HG02678 (cell line): ENCODE measurements around the gene MSANTD3.
"Not testable (repeated sequence)": the region's sequence is repeated elsewhere in the genome, so short reads cannot be mapped to it uniquely, and the experiment has no call there.

Source experiments
- ATAC-seq: cut with Tn5 transposase; IDR thresholded peaks from one replicate; pipeline ENCODE4 v1.9.1; 2021; ENCODE audit warnings: mild to moderate bottlenecking, moderate library complexity; ENCODE audit not compliant: unreplicated experiment

The MSANTD3 gene

DNA sequence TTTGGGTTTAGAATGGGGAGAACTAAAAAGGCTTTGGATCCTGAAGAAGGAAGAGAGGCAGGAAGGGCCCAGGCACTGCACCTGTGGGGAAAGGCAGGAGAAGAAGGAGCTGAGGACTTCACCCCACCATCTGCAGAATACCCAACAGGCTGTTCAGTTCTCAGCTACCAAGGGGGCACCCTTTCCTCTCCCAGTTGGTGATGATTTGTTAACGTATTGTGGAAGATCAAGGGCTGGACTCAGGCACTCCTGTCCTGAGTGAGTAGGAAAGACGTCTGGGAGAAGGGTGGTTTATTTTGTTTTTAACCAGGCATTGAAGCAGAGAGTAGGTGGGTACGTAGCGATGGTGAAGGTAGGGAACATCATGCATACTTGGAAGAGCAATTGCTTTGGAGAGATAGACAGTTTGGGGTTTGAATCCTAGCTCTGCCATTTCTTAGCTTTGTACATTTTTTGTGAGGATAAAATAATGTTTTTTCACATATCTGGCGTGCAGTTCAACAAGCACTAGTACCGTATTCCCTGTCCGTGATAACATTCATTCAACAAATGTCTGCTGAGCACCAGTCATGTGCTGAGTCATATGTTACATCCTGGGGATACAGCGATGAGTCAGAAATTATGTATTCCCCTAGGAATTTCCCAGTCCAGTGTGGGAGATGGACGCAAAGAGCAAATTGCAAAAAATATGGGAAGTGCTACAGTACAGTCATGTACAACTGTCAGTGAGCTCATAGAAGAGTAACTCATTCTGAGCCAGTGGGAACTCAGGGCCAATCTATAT lies 2.1 kb downstream of the MSANTD3 start:
- no peak for ATAC-seq

DNA sequence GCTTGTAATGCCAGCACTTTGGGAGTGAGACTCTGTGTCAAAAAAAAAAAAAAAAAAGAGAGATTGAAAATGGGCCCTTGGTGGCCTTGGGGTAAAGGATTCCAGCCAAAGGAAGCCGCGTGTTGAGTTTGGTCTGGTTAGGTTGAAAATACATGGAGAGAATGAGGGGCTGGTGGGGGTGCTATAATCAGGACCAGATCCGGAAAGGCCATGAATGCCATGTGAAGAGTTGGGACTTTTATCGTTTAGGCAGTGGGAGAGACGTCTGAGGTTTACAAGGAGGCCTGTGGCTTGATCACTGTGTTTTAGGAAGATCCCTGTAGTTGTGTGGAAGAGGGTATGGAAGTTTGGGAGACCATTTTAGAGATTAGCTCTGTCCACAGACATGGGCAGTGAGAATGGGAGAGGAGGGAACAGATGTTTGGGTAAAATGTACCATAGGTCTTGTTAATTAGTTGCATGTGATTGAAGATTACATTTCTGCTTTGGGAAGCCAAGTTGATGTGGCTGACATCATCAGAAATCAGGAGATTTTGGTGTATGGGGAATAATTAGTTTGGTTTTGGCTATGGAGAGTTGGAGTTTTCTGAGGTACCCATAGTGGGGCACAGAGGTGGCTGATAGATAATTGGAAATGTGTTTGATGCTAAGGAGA lies 3.5 kb downstream of the MSANTD3 start:
- ATAC-seq = no peak

DNA sequence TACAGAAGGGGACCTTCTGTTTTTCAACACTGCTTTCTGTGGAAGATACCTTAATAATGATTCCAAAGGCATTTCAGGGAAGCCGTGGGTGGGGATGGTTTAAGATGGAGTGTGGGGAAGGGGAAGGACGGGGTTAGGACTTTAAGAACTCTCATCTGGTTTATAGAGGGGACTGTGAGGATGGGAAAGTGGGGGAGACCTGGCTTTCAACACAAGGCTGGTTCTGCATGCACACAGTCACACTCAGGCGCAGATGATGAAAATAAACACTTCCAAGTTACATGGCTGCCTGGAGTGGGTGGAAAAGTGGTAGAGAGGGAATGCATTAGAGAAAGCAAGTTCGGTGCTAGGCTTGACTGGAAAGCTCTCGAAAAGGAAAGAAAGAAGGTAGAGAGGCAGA lies 4.9 kb downstream of the MSANTD3 start:
- no peak for ATAC-seq

DNA sequence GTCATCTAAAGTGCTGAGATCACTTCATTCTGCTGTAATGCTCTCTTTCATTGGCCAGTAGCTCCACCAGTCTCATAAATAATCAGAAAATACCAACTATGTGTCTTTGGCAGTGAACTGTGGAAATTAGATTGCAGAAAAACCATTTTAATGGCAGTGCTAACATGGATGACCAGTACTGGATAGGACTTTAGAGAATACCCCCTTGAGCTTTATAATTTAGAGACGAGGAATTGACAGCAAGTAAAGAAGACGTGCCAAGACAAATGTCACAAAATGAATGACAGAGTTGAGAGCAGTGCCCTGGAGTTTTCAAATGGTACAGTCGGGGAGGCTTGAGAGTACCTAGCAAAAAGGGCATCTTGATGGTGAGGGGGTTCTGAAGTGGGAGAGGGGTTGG lies 5.8 kb downstream of the MSANTD3 start:
- no peak for ATAC-seq

DNA sequence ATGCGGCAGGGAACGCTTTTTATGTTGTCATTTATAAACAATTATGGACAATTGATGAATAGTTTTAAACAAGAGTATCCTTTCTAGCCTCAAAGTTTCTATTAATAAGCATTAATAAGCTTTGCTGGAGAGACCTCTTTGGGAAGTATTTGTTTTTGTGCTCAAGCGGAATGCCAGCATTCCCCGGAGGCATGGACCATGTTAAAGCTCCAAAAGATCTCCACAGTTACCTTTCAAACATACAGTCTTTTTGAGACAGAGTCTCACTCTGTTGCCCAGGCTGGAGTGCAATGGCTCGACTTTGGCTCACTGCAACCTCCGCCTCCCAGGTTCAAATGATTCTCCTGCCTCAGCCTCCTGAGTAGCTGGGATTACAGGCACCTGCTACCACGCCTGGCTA lies 9.6 kb downstream of the MSANTD3 start:
- ATAC-seq = no peak

DNA sequence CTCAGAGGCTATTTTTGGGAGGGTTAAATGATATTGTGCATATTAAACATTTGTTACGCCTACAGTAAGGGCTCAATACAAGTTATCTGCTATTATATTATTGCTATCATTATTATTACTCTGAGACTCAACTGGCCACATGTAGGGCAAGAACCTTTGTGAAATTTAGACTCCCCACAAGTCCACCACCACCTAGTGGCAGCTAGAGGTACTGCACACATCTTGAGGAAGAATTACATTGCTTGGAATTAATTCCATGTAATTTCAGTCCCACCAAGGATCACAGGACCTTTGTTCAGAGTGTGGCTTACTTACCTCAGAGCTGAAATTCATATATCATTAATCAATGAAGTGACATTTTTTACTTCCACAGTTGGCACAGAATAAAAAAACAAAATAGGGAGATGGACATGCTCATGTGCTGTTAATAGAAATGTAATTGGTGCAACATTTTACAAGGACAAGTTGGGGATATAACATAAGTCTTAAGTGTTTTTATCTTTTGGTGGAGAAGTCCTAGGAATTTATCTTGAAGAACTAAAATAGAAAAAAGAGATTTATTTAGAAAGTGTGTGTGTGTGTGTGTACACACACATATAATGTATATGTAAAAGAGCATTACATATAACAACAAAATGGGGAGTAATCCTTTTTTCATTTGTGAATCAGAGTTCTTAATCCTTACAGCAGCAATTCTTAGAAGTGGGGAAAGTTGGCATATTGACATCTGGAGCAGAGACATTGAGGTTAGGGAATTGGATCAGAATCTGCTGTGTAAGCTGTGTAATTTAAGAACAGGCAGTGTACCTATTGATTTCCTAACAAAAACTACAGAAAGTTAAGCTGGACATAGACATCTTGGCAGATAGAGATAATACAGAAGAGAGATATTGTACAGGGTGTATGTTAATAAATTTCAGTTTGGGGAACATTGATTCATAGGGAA lies 11.2 kb downstream of the MSANTD3 start:
- peak; percentile 77 for ATAC-seq

DNA sequence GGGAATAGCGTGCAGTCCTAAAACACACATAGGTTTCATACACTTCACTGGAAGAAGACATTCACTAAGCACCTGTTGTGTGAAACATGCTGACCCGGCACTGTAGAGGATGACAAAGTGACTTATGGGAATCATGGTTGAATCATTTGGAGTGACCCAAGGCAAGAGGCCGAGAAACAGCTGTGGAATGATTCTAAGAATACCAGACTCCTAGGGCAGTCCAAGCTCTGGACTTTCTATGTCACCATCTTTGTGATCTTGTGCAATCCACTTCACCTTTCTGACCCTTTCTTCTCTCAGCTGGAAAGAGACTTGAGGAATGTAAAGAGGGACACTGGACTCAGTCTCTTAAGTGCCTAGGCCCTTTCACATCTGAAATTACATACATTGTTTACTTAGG lies 13.1 kb downstream of the MSANTD3 start:
- no peak for ATAC-seq

DNA sequence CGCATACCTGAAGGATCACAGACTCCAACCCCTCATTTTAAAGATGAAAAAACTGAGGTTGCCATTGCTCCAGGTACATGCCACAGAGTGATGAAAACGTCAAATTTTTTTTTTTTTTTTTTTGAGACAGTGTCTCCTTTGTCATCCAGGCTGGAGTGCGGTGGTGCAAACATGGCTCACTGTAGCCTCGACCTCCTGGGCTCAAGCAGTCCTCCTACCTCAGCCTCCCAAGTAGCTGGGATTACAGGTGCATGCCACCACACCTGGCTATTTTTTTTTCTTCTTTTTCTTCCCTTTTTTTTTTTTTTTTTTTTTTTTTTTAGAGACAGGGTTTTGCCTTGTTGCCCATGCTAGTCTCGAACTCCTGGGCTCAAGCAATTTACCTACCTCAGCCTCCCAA lies 13.5 kb downstream of the MSANTD3 start:
- not testable (repeated sequence) for ATAC-seq

DNA sequence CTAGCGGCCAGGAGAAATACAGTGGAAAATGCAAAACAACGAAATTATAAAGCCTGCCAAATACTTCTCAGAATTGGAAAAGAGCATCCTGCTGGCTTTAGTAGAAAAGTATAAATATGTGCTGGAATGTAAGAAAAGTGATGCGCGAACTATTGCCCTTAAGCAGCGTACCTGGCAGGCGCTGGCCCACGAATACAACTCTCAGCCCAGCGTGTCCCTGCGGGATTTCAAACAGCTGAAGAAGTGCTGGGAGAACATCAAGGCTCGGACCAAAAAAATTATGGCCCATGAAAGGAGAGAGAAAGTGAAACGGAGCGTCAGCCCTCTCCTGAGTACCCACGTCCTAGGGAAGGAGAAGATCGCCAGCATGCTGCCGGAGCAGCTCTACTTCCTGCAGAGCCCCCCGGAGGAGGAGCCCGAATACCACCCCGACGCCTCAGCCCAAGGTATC lies 15.0 kb downstream of the MSANTD3 start:
- no peak for ATAC-seq

DNA sequence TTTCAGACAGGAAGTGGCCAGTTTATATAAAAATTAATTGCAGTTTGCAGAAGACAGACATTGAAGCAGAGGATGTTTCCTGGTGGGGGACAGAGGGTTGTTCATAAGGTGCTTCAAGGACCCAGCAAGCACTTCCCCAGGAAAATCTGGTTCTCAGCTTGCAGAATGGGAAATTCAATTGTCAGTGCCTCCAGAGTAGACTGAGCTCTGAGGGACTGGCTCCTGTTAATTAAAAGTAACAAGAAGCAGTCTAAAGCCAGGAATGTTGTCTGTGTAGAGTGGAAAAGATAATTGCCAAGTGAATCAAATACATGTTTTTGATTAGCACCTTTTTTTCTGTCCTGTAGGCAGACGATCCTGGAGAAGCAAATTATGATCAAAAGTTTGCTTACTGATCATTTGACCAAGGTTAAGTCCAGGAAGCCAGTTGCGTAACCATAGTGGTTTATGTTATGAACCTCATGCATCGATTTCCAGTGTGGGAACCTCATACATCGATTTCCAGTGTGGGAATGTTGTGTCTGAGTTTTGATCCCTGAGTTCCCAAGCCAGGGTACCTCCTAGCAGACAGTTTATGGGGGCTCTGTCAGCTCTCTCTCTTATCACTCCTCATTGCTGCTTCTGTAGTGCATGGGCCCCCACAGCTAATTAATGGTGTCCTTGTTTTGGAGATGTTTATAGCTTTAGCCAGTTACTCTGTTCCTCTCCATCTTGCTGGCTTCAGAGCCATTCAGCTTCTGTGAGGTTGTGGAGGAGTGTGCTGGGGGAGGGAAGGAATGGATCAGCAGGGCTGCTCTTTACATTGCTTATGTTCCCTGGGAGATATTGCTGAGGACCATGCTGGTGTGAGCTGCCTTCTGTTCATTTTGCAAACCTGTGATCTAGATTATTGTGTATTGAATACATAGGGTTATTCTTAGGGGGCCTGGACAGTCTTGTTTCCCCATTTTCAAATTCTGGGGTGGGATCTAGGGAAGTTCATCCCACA lies 17.1 kb downstream of the MSANTD3 start:
- no peak for ATAC-seq

DNA sequence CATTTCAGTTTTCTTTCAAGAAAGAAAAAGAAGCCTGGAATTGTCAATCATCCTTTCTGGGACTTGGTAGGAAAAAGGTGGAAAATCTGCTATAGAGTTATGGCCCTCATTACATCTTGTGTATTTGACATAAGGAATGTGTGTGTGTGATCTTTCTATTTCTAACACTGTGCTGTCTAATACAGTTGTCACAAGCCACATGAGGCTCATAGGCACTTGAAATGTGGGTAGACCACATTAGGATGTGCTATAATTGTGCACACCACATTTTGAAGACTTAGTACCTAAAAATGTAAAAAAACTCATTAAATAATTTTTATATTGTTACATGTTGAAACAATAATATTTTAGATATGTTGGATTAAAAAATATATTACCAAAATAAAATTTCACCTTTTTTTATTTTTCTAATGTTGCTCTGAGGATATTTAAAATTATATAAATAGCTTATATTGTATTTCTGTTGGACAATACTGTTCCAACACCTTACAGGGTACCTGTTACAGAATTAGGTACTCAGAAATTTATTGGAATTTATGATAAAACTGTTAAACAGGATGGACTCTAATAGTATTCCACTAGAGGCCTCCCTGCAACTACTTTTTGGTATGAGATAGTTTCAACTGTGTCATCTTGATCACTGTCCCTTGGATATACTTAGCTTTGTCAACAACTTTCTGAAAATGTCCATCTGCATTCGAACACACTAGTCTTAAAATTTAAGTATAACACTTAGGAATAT lies 18.4 kb downstream of the MSANTD3 start:
- ATAC-seq = no peak

DNA sequence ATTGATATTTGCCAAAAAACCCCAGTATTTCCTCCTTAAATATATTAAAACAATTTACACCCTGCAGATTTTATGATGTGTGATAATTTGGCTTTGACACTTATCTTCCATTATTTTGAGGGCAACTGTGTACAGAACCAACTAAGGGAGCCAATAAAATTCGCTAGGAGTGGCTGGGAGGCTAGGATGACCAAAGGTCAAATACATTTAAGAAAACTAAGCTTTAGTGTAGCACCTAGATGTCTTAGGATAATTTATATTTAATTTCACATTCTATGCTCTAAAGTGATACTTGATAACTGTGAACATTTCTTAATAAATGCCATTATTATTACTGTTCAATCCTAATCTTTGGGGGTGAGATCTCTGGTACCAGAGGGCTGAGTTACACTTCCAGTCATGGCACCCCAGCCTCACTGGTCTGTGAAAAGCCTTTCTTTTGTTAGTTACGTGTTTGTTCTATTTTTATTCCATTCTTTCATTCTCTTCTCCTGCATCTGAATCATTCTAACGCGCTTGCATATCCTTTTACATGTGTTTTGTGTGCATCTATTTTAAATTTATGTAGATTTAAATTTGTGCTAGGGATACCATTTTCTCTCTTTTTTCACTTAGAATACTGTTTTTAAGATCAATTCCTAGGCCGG lies 19.1 kb downstream of the MSANTD3 start:
- ATAC-seq = no peak

DNA sequence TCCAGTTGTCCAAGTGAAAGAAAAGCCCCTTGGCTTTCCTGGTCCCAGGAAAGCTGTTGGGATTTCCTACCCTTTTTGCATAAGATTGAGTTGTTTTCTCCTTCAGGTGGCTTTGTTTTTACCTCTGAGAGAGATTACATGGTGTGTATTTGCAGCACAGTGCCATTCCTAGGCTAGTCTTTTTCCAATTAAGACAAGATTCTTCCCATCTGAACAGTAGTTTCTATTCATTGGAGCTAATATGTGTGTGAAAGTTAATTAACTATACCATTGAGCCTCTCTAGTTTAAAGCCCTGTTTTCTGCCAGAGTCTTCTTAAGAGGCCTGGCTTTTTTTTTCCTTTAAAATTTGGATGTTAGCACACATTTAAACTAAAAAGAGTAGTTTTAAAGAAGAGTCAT lies 20.1 kb downstream of the MSANTD3 start:
- ATAC-seq = no peak

DNA sequence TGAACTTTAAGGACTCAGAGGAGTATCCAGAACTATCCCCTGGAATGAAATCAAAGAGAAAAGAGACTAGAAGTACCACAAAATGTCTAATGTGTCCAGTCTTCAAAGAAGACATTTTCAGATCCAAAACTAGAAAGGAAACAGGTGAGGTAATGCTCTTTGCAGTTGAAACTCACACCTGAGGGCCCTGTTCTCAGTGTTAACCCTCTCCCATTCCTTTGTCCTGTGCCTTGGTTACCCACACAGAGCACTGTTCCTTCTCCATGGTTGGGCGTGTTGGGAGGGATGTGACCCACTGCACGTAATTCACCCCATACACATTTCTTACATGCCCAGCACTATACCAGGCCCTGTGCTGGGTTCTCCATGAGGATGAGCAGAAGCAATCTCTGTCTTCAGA lies 21.3 kb downstream of the MSANTD3 start:
- no peak for ATAC-seq

DNA sequence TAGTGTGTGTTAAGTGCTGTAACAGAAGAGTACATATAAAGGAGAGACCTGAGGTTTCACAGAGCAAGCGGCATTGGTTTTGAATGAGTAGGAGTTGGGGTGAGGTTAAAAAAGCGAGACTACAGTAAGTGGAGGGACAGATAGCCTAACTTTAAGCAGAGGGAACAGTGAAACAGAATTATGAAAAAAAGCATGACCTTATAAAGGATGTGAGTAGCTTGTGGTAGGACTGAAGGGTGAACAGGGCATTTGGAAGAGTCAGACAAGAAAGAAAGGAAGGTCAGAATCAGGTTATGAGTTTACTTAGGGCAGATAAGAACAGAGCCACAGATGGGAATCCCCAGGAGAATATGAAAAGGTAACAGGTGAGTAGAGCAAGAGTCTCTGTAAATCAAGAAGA lies 22.5 kb downstream of the MSANTD3 start:
- peak; percentile 77 for ATAC-seq

DNA sequence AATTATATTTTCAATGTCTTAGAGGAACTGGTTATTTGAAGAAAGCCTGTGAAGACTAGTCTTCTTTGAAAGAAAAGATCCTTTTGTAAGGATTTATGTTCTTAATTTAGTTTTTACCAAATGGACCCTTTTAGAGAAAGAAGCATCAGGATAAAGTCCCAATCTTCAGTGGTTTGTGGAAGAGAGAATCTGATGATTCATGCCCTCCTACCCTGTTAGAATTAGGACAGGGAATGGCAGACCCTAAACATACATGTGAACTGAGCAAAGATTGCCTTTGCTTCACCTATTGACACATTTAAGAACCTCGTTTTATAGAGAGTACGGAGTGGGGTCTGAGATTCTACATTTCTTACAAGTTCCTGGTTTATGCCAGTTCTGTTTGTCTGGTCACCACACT lies 26.0 kb downstream of the MSANTD3 start:
- no peak for ATAC-seq

DNA sequence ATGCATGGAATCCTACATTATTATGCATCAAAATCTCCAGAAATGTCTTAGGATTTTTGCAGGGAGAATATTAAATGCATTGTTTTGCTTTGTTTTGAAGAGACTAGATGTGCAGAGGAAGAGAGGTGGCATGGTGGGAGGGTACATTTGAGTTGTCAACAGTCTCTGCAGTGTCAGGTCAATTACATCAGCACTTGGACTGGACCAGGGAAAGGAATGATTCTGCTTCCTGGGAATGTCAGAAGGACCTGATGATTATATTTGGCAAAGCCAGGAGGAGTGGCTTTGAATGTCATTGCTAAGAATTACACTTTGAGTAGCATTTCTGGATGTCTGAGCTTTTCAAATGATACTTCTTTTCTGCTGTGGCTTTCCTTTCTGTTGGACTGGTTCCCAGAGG lies 28.5 kb downstream of the MSANTD3 start:
- ATAC-seq = no peak

DNA sequence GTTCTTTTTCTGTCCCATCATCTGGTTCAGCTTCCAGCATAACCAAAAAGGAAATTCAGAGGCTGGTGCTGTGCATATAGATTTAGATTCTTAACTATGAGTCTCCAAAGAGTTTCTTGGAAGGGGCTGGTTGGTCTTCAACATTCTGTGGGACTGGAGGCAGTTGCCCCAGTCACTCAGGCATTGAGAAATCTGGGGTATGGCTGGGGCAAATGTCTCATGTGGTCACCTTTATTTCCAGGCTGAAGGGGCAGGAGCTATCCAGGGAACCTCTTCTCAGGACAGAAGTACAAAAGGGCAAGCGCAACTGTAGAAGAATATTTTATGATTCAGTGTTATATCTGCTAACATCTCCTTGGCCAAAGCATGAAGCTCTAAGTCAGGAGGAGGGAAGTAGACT lies 30.6 kb downstream of the MSANTD3 start:
- no peak for ATAC-seq

DNA sequence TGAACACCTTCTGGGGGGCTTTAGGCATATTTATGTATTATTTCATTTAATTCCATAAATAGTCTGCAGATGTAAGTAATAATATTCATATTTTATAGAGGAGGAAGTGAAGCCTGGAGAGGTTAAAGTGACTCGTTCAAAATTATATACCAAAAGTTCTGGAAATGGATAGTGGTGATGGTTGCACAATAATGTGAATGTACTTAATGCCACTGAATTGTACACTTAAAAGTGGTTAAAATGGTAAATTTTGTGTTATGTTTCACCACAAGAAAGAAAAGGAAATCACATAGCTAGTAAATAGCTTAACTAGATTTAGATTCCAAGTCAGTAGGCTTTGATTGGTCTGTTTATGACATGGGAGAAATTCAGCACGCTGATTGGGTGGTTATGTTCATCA lies 33.0 kb downstream of the MSANTD3 start:
- no peak for ATAC-seq
